OCI-LY1 (cell line): ENCODE data around the gene REM2.
"Not testable (repeated sequence)": the region's sequence is repeated elsewhere in the genome, so short reads cannot be mapped to it uniquely, and the experiment has no call there.

Experiments
- EZH2 ChIP-seq: fragments of 200-600 bp; sonication (generic), shearing (Covaris generic); IDR thresholded peaks from 2 replicates; pipeline ENCODE4 v1.8.0; 2017; ENCODE audit warnings: borderline replicate concordance, mixed run types, mild to moderate bottlenecking, antibody characterized with exemption, low read length, moderate library complexity, mixed read lengths
- TF ChIP-seq, protein P1 (sequence below): fragments of 200-600 bp; sonication (generic), shearing (Covaris generic); IDR thresholded peaks from 2 replicates; pipeline ENCODE4 v1.5.1; 2017; ENCODE audit warnings: mild to moderate bottlenecking, antibody characterized with exemption, low read length, moderate library complexity, mixed read lengths

DNA sequence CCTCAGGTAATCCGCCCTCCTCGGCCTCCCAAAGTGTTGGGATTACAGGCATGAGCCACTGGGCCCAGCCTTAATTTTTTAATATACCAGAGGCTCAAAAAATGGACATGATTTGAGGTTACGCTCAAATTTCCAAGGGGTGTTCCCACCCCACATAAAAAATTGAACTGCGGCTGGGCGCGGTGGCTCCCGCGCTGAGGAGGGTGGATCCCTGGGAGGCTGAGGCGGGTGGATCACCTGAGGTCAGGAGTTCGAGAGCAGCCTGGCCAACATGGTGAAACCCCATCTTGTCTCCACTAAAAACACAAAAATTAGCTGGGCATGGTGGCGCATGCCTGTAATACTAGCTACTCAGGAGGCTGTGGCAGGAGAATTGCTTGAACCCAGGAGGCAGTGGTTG, 28.7 kb upstream of the REM2 start:
- TF ChIP-seq, protein P1, sequence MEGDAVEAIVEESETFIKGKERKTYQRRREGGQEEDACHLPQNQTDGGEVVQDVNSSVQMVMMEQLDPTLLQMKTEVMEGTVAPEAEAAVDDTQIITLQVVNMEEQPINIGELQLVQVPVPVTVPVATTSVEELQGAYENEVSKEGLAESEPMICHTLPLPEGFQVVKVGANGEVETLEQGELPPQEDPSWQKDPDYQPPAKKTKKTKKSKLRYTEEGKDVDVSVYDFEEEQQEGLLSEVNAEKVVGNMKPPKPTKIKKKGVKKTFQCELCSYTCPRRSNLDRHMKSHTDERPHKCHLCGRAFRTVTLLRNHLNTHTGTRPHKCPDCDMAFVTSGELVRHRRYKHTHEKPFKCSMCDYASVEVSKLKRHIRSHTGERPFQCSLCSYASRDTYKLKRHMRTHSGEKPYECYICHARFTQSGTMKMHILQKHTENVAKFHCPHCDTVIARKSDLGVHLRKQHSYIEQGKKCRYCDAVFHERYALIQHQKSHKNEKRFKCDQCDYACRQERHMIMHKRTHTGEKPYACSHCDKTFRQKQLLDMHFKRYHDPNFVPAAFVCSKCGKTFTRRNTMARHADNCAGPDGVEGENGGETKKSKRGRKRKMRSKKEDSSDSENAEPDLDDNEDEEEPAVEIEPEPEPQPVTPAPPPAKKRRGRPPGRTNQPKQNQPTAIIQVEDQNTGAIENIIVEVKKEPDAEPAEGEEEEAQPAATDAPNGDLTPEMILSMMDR, result not testable (repeated sequence)
- TF ChIP-seq EZH2, result not testable (repeated sequence)
